Skin epidermis (tissue), 12 donors: Measurements from ENCODE around the gene DBN1.

ENCODE experiments used
- H3K27ac ChIP-seq, 21 experiments: fragments of 200-600 bp; sonication (generic) in 11 of 21; one replicate each; pipeline ENCODE4 v1.5.0; 2020; ENCODE audit warnings: mild to moderate bottlenecking in 3 of 21, inconsistent platforms in 2 of 21, moderate library complexity in 2 of 21
- H3K4me3 ChIP-seq, 7 experiments: fragments of 200-600 bp; sonication (generic) in 2 of 7; one replicate each; pipeline ENCODE4 v1.5.0; 2020; ENCODE audit warnings: inconsistent platforms in 2 of 7, mild to moderate bottlenecking in 2 of 7, moderate library complexity in 1 of 7

Gene DBN1

DNA sequence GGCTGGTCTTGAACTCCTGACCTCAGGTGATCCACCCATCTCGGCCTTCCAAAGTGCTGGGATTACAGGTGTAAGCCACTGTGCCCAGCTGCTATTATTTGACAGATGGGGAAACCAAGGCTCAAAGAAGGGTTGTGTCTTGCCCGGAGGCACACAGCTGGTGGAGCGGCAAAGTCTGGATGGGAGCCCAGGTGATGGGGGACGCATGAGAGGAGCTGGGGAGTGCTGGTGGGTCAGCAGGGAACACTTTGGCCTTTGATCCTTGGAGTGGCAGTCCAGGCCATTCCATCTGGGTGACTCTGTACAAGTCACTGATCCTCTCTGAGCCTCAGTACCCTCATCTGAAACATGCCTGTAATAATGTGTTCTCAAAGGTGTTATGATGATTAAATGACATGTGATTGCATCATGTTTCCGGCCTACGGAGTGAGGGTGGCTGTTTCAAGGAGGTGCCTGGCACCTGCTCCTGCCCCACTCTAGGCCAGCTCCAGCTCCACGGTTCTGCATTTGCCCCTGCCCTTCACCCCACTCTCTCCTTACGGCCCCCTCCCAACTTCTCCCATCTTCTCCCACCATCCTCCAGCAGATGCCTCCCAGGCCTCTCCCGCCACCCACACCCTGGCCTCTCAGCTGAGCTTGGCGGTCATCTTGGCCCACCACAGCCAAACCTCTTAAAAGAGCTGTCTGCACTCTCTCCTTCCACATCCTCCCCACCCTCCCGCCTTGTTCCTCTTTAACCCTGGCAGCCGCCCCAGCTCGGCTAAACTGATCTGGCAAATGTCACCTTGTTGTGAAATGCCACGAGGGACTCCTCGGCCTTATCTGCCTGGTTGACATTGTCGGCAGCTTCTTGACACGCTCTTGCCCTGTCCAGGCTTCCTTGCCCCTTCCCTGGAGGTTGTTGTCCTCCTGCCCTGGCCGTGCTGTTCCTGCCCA is 5.5 kb upstream of the DBN1 start:
- Histone ChIP-seq H3K27ac (peak overlapping the region in 11 of 21 experiments; percentile 1 to 62 (median 47)), H3K4me3 (no peak overlapping the region)

DNA sequence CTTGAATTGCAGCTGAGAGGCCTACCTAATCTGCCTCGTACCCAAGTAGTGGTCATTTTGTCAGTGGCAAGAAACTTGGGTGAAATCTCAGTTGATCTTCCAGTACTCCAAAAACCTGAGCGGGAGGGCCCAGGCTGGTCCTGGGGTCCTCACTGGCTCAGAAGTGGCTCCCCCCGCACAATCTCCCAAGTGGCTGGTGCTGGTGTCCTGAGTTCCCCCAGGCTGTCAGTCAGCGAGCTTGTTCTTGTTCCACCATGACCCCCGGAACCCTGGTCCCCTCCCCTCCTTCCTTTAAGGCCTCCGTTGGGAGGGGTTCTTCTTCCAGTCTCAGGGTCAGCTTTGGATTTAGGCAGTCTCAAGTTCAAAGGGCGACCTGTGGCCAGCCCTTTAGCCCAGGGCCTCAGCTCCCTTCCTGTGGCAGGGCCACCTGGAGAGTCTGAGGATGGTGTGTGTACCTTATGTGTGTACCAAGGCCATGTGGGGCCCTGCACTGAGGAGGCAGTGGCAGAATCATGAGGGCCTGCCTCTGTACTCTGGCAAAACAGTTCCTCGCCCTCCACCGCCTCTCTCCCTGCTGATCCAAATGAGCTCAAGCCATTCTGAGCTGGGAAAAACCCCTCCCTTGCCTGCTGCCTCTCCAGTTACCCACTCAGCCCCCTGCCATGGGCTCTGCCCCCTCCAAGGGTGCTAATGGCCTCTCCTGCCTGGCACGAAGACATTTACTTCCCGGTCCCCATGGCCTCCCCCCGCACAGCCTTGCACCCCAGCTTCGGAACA is 4.5 kb upstream of the DBN1 start:
- H3K27ac ChIP-seq = peak overlapping the region in 5 of 21 experiments; percentile 3 to 57 (median 47)
- H3K4me3 ChIP-seq = no peak overlapping the region

DNA sequence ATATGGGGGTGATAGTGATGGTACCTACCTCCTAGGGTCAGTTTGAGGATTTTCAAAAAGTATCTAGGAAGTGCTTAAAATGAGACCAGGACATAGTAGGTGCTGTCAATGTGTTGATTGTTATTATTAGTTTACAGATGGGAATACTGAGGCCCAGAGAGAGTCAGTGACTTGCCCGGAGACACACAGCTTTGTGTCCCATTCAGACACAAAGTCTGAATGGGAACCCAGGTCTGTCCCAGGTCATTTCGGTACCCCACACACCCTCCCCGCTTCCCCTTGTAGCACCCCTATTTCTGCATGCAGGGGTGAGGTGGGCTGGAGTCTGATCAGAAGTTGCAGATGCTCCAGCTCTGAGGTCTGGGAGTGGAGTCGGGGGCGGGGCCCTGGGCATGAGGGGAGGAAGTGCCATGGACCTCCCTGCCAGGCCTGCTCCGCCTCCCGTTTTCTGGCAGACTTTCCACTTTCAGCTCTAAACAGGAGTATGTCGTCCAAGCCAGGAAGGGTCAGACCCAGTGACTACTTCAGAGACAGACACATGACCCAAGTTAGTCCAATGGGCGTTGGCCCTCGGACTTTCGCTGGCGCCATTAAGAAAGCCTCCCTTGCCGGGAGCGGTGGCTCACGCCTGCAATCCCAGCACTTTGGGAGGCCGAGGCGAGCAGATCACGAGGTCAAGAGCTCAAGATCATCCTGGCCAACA is 3.2 kb upstream of the DBN1 start:
- no peak overlapping the region for H3K4me3 ChIP-seq
- no peak overlapping the region for H3K27ac ChIP-seq

DNA sequence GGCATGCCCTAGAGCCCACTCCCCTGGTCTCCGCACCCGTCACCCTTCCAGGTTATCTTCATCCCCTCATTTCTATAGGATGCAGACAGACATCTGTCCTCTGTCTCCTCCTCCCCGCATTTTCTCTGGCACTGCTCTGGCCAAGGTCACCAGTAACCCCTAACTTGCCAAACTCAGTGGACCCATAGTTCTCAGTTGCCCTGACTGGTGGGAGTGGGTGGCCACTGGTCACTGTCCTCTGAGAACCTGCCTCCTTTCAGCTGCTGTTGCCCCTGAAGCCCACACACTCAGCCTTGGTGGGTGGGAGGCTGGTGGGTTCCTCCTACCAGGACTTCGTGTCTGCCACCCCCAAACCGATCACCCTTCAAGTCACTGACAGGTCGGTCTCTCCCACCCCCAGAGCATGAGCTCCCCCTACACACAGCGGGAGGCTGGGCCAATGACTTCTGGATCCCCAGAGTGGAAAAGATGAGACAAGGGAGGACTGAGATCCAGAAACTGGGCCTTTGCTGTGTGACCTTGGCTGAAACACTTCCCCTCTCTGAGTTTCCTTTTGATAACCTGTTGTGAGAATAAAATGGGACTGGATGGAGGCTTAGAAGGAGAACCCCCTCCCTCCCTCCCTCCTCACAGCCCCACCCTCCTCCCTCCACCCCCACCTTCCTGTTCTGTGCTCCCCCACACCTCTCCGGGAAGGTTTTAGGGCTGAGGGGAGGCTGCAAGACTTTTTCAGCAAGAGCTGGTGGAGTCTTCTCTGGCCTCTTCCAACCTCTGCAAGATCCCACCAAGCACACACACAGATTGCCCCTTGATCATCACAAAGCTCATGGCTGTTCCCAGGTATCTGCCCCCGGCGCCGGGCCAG is 2.4 kb upstream of the DBN1 start:
- H3K4me3 ChIP-seq = no peak overlapping the region

DNA sequence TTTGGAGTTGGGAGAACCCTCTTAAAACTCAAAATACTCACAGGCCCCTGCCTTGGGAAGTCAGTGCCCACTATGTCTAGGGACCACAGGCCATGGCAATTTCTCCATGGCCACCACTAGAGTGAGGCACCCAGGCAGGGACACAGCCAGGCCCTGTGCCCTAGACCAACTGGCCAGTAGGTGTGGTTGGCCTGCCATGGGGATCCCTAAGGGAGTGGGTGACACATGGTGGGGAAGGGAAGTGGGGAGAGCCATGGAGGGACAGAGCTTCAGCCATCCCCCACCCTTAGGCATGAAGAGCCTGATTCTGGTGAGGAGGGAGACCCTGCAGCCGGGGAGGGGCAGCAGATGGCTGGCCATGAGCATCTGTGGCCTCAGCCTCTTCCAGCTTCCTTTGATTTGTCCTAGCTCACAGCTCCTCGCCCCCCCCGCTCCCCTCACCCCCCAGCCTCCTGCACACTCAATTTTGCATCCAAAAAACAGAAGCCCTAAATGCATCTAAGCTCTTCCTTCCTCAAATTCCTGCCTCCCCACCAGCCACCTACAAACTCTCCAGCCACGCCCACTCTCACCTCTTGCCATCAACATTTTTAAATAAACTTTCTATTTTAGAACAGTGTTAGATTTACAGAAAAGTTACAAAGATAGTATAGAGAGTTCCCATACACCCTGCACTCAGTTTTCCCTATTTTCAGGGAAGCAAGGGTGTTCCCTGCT is 1.6 kb upstream of the DBN1 start:
- no peak overlapping the region for H3K4me3 ChIP-seq
- H3K27ac ChIP-seq = peak overlapping the region in 1 of 21 experiments; percentile 9

More for the DNA sequence above, 2.4 kb upstream of the DBN1 start:
- H3K27ac ChIP-seq = no peak overlapping the region

DNA sequence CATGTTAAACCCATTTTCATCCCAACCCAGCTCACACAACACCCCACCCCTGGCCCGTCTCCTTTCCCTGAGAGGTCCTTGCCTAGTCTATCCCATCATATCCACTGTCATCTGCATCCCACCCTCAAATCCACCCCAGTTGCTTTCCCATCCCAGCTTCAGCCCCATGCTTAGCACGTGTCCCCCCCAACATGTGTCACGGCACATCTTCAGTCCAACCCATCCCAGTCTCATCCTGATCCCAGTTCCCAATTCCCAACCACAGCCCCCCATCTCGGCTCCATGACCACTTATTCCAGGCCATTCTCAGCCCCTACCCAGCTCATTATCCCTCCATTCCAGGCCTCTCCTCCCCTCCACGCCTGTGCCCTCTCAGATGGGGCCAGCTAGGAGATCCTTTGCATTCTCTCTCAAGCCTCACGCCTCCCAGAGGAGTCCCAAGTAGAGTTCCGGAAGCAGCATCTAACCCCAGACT is 605 bp upstream of the DBN1 start:
- Histone ChIP-seq H3K27ac (peak overlapping the region in 4 of 21 experiments; percentile 9 to 90 (median 81)), H3K4me3 (peak overlapping the region in 3 of 7 experiments; percentile 64 to 73 (median 66))

DNA sequence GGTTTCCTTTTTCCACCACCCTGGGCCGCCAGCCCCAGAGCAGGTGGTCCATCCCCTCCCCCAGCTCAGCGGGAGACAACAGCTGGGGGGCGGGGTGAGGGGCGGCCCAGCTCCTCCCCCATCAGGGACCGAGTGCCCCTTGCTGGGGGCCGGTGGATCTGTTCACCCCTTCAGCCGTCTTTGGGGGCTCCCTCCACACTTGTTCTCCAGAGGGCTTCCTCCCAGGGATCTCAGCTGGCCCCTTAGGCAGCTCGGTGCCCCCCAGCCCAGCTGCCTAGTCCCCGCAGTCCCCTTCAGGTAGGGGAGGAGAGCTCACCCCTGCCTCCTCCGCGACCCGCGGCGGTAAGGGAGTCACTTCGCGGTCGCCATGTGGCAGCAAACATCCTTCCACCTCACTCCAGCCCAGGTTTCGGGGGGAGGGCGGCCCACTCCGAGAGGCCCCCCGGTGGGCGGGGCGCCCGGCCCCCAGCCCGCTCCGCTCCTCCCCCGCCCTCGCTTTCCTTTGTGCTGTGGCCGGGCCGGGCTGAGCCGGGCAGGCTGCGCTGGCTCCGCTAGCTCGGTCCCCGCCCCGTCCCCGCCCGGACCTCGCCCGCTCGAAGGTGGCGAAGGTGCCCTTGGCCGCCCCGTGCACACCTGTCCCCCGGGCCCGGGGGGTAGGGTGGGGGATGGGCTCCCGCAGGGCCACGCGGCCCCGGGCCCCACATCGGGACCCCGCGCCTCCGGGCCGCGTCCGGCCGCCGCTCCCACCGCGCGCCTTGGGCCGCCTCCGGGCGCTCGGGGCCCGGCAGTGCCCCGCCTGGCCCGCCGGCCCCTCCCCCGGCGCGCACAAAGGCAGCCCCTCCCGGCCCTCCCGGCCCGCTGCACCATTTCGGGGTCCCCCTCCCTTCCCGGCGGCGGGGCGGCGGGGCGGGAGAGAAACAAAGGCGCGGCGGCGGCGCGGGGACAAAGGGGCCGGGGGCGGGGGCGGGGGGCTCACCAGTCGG is 683 bp downstream of the DBN1 start:
- Histone ChIP-seq H3K27ac (peak overlapping the region in 20 of 21 experiments; percentile 57 to 90 (median 79)), H3K4me3 (peak overlapping the region; percentile 63 to 73 (median 64))

DNA sequence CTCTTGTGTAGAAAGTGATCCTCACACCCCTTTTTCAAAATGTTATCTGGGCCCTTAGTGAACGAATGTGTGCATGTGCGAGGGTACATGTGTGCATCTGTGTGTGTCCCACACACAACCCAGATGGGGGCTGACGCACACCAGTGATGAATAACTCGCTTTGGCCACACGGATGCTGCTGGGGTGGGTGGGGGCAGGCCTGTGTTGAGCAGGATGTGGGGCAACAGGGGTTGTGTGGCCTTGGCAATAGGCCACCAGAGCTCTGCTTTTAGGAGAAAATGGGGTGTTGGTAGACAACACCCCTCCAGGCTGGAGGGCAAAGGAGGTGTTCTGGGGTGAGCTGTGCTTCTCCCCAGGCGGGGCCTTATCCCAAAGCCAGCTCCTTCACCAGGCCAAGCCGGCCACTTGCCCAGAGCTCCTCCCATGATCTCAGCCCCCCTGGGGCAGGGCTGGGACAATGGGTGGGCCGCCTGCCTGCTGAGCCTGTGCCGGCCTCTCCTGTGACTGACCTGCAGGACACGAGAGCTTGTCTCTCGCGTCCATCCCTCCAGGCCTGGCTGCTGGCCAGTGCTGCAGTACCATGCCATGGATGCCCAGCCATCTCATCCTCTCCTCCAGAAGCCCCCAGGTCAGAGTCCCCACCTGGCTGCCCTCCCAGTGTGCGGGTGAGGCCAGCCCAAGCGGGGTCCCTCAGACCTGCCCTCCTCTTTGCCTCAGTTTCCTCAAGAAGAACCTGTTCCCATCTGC is 1.7 kb downstream of the DBN1 start:
- peak overlapping the region in 11 of 21 experiments; percentile 57 to 90 (median 81) for H3K27ac ChIP-seq
- H3K4me3 ChIP-seq = peak overlapping the region; percentile 63 to 73 (median 64)

DNA sequence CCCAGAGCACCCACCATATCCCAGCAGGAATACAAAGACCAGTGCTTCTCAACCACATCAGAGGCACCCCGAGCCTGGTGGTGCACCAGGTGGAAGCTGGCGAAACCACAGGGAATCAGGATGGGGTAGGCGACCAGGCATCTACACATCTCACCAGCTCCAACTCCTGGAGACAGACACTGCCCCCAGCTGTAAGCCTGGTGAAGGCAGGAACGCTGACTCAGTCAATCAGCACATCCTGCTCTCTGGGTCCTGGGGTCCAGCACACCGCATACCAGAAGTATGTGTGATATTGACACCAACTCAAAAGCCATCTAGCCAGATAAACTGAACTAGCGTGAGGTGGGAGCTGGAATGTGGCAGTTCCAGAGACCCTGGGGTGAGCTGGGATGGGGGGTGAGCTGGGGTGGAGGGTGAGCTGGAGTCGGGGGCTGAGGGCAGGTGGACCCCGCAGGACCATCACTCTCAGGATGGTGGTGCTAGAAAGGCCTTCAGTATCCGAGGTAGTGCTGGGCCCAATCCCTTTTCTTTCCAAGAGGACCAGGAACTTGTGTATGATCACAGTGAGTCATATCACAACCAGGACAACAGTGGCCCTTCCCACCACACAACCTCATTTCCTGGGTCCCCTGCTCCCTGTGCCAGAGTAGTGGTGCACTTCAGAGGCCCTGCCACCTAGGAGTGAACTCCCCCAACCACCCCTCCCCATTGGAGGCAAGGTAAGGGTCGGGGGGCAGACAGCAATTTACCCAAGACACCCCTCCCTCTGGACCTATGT is 2.5 kb downstream of the DBN1 start:
- H3K4me3 ChIP-seq = no peak overlapping the region
- peak overlapping the region in 6 of 21 experiments; percentile 7 to 90 (median 58) for H3K27ac ChIP-seq

DNA sequence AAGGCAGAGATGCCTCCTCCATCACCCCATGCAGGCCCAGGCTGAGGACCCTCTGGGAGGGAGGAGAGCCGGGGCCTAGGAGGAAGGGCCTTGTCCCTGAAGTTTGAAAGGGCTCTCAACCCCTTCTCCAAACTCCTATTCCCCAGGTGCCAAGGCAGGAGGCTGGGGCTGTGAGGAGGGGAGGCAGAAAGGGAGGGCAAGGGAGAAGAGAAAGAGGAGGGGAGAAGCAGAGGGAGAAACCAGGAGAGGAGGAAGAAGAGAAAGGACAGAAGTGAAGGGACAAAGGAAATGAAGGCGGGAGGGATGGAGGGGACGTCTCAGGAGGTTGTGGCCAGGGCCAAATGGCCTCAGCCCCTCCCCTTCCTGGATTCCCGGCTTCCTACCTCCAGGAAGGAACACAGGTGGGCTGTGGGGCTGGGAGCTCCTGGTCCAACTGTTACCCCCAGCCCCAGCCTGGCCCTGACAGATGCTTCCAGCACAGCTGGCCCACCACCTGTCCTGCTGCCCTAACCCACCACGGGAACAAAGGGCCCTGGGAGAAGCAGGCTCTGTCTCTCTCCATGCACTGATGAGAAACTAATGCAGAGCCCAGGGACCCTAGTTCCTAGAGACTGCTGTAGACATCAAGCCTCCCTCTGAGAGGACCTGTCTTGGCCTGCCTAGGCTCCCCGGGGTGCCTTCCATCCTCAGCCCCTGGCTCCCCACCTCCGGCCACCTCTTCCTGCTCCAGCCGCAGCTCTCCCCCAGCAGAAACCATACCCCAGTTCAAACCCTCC is 3.5 kb downstream of the DBN1 start:
- H3K4me3 ChIP-seq = no peak overlapping the region
- peak overlapping the region in 10 of 21 experiments; percentile 2 to 71 (median 30) for H3K27ac ChIP-seq

DNA sequence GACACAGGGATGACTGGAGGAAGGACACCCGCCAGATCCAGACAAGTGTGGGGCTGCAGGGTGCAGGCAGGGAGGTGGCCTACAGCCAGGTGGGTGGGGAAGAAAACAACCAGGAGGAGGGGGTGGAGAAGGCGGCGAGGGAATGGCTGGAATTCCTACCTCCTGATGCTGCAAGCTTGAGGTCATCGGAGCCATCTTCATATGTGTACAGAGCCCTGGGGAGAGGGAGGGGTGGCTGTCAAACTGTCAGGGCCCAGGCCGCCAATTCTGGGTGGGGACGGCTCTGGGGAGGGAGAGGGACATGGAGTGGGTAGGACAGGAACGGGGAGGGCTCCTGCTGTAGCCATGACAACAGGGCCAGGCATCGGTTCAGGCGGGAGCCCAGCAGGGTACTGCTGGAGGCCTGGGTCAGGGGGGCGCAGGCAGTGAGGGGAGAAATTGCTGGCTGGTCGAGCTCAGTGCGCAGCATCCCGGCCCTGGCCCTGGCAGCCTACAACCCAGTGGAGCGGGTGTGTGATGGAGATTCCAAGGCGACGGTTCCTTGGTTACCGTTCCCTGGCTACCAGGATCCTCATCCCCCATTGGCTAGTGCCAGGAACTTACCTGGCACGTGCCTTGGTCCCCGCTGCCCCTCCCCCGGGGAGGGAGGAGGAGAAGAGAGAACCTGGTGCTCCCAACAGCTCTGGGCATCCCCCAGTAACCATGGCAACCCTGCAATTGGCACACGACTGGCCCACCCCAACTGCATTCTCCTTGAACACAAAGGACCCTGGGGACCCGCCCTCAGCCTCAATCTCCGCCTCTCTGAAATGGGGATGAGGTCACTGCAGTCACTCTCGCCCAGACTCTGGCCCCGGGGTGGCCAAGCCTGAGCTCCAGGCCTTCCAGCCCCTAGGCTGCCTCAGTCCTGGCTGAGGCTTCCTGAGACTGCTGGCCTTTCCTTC is 4.5 kb downstream of the DBN1 start:
- no peak overlapping the region for H3K4me3 ChIP-seq
- H3K27ac ChIP-seq = peak overlapping the region in 6 of 21 experiments; percentile 6 to 71 (median 32)

DNA sequence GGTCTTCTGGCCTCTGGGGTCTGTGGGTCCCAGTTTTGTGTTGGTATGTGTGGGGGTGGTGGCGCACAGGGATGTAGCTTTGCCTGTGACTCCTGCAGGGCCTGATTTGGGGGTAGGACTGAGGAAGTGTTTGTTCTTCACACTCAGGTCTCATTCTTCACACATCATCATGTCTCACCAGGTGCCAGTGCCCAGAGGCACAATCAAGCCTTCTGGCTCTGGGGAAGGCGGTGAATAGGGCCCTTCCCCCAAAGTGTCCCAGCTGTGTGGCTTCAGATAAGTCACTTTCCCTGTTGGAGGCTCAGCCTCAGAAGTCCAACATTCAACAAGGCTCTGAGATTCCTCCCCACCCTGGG is 5.1 kb downstream of the DBN1 start:
- no peak overlapping the region for H3K27ac ChIP-seq
- no peak overlapping the region for H3K4me3 ChIP-seq

DNA sequence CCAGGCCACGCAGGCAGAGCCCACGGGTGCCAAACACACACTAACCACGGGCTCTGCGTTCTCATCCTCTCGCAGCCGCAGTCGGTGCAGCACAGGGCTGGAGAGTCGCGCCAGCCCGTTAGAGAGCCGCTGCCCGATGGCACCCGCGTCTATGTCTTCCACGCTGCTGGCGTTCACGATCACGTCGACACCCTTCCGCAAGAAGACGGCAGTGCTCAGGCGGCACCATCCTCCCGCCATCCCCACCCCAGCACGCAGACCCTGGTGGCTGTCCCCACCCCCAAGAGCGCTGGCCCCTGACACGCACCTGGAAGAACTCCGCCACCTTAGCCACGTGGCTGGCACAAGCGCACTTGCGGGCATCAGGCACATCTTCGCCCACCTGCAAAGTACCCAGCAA is 6.0 kb downstream of the DBN1 start:
- no peak overlapping the region for H3K27ac ChIP-seq

DNA sequence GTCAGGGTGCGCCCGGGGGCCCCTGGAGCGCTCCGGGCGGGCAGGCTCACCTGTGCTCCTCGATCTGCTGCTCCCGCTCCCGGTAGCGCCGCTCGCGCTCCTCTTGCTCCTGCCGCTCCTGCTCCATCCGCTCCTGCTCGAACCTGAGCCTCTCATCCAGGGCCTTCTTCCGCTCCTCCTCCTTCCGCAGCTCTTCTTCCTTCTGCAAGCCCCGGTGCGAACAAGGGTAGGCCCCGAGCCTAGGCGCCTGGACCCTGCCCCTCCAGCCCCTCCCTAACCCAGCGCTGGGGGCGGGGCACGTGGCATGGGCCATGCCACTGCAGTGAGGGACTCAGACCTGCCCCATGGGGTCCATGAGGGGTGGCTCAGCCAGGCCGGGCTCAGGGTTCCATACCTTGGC is 6.6 kb downstream of the DBN1 start:
- no peak overlapping the region for H3K4me3 ChIP-seq
- no peak overlapping the region for H3K27ac ChIP-seq

More for the DNA sequence above, 6.0 kb downstream of the DBN1 start:
- H3K4me3 ChIP-seq = no peak overlapping the region
